GM18951 (cell line): ENCODE results near the gene EHMT1.

ENCODE experiments used
- POLR2A ChIP-seq: IDR thresholded peaks from 4 replicates; pipeline ENCODE4 v1.6.1; 2011; ENCODE audit warnings: mild to moderate bottlenecking; ENCODE audit not compliant: insufficient read length, insufficient read depth; ENCODE audit errors: extremely low read depth
- in situ Hi-C: fragments of 300-500 bp; cut with MboI; formaldehyde crosslinking; loops from one replicate; pipeline ENCODE4 v1.12.0; 2022; ENCODE audit warnings: low sequenced_read_pairs, mixed read lengths, inconsistent platforms; ENCODE audit not compliant: unreplicated experiment

Gene EHMT1

DNA sequence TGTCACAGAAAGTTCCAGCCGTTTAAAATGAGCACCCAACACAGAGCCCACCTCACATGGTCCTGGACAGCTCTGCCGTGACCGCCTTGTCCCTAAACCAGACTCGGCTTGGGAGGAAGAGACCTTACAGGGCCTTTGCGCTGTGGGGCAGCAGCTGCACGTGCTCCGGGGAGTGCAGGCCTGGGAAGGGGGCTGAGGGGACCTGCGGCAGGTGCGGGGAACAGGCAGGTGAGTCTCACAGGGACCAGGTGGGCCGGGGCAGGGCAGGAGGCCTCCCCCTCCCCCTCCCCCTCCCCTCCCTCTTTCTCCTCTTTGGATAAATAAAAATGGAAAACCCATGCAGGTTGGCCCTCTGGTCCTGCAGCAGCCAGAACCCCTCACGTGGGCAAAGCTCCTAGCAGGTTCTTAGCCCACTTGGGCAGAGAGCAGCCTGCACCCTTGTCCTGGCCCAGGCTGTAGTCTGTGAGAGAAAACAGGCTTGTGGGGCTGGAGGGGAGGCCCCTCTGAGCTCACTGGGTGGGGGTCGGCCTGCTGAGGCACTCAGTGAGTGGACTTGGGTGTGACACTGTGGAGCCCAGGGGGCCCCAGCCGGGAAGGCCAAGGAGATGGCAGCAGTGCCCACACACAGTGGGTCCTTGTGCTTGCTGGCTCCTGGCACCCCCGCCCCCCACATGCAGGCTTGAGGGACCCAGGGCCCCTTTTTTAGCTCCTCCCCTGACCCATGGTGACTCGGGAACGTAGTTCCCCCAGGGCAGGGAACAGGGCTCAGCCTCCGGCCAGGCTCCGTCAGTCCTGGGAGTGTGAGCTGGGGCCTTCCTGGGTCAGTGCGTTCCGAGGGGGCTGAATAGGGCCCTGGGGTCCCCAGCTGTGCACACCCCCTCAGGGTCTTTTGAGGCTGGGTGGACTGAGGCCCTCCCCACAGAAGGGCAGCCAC lies 218.8 kb downstream of the EHMT1 start:
- in situ Hi-C loops: no loop called here
- no peak for TF ChIP-seq POLR2A

DNA sequence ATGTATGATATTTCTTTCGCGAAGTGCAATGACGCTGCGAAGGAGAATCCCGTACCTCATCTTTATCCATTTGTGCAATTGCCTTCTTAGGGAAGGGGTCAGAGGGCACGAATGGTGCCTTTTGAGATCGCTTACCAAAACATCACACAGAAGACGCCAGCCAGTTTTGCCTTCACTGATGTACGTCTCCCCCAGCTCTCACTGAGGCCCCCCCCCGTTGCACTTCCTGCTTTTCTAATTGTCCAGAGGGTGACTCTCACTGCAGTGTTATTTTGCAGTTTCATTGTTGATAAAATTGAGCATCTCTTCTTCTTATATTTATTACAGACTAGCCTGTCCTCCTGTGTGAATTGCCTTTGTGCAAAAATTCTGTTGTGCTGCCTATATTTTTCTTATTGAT lies 219.8 kb downstream of the EHMT1 start:
- in situ Hi-C loops: no loop called here
- TF ChIP-seq POLR2A: no peak

DNA sequence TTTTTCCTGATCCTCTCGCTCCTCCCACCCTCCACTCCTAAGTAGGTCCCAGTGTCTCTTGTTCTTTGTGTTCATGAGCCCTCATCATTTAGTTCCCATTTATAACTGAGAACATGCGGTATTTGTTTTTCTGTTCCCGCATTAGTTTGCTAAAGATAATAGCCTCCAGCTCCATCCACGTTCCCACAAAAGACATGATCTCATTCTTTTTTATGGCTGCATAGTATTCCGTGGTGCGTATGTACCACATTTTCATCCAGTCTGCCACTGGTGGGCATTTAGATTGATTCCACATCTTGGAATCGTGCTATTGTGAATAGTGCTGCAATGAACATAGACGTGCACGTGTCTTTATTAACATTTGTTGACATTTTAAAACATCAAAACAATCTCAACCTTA lies 224.6 kb downstream of the EHMT1 start:
- in situ Hi-C loops: no loop called here
- TF ChIP-seq POLR2A: no peak

DNA sequence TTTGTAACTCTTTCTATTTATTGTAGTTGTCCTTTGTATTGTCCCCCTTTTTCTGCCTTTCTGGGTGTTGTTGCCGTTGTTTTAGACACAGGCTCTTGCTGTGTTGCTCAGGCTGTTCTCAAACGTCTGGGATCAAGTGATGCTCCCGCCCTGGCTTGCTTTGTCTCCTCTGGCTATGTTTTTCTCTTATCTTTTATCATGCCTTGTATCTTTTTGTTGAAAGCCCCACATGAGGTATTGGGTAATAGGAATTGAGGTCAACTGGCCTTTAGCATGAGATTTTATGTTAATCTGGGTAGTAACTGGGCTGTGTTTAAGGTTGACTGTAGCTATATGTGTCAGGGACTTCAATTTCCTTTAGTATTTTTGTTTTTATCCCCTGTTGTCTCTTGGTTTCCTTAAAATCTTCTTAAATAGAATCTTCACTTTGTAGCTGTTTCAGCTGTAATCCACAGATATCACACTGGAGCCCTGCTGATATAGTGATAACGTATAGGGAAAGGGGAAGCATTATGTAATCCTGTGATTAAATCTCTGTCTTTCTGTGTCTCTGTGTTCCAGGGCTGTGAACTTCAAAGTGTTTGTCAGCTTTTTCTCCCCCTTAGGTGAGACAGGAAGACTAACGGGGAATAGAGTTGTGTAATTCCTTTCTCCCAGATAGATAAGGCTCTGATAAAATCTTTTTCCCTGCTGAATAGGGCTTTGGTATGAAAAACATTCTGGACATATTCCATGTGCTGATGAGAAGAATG lies 232.9 kb downstream of the EHMT1 start:
- no peak for TF ChIP-seq POLR2A
- in situ Hi-C loops: no loop called here

DNA sequence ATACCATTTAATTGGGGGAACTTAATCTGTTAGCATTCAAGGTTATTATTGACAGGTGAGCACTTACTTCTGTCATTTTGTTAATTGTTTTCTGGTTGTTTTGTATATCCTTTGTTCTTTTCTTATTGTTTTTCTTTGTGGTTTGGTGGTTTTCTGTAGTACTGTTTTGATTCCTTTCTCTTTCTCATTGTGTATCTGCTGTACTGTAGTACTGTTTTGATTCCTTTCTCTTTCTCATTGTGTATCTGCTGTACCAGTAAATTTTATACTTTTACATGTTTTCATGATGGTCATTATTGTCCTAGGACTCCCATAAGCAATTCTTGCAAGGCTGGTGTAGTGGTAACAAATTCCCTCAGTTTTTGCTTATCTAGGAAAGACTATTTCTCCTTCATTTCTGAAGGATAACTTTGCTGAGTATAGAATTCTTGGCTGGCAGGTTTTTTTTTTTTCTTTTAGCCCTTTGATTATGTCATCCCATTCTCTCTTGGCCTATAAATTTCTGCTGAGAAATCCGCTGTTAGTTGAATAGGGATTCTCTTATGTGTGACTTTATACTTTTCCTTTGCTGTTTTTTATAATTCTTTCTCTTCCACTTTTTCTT lies 234.7 kb downstream of the EHMT1 start:
- no peak for TF ChIP-seq POLR2A
- in situ Hi-C loops: no loop called here

DNA sequence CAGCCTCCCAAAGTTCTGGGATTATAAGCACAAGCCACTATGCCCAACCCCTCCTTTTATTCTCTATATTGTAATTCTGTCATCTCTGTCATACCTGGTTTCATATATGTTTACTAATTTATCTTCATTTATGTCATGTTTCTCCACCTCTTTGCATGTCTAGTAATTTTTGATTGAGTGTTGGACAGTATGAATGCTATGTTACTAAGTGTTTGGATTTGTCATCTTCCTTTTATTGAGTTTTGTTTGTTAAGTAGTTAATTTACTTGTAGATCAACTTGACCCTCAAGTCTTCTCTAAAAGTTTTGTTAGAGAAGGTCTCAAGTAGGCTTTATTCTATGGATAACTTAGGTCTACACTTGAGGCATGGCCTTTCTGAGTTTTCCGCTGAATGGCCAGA lies 241.6 kb downstream of the EHMT1 start:
- in situ Hi-C loops: no loop called here
- no peak for TF ChIP-seq POLR2A

DNA sequence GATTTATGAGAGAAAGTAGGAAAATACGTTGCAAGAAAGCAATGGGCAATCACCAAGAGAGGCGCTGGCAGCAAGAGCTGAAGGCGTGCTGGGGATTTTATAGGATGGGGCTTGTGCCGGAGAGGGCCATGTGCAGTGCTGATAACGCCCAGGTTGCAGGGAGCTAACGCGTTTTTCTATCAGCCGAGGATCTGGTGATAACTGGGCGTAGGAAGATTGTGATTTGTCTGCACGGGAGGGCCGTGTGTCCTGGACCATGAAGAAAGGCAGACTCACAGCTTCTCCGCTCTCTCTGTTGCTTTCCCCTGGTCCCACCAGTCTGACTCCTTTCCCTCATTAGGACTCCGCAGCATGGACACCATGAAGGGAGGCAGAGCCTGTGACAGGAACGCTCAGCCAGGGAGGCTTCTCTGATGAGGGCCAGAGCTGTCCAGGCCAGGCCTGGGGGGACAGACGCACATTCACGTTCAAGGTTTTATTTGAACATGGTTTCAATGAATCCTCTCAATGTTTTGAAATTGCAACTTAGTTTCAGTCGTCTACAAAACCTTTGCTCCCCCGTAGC lies 246.9 kb downstream of the EHMT1 start:
- in situ Hi-C loops: no loop called here

DNA sequence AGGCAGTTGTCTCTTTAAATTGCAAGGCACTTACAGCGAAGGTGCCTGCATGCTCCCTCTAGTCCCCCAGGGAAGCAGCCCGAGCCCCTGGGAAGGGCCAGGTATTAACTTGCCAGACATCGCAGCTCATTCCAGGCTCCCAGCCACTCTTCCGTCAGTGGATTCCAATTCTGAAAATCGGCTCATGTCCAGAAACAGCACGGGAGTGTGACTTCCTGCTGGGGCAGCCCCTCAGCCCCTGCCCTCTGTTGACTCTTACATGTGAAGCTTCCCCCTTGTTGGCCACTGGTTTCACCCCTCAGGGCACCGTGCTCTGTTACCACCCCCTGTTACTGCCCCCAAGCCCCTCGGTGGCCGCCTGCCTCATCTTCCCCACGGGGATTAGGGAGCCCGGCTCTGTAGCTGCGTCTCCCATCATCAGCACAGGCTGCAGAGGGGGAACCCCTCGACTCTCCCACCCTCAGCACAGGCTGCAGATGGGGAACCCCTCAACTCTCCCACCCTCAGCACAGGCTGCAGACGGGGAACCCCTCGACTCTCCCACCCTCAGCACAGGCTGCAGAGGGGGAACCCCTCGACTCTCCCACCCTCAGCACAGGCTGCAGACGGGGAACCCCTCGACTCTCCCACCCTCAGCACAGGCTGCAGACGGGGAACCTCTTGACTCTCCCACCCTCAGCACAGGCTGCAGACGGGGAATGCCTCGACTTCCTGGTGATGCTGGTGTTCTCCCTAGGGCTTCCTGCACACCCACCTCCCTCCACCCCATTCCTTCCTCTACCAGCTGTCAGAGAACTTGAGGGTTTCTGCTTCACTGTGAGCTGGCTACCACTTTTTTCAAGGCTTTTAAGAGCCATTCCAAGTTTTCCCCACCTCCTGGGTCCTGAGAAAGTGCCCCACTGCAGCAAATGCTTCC lies 247.7 kb downstream of the EHMT1 start:
- TF ChIP-seq POLR2A: no peak
- in situ Hi-C loops: no loop called here

More for the DNA sequence above, 246.9 kb downstream of the EHMT1 start:
- no peak for TF ChIP-seq POLR2A

DNA sequence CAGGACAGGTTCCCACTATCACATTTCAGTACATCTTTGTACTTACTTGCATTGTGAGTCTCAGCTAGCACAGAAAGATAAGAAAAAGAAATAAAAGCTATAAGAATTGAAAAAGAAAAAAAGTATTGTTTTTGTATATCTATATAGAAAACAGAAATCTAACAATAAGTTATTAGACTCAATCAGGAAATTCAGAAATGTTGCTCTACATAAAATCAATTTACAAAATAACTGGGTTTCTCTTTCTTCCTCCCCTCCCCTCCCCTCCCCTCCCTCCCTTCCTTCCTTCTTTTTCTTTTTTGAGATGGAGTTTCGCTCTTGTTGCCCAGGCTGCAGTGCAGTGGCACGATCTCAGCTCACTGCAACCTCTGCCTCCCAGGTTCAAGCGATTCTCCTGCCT lies 251.6 kb downstream of the EHMT1 start:
- in situ Hi-C loops: no loop called here
- TF ChIP-seq POLR2A: no peak

DNA sequence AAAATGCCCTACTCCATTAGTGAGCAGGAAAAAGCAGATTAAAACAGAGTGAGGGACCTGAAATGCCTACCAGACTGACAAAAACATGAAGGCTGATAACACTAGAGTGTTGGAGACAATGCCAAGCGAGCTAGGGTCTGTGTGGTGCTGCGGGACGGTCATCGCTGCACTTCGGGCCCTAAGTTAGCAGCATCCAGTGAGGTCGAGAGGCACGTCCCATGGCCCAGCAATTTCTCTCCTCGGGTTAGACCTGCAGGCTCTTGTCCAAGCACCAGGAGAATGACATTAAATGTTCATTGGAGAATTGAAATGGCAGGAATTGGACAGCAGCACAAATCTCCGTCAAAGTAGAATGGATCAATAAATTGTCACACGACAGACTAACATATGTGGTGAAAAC lies 253.5 kb downstream of the EHMT1 start:
- TF ChIP-seq POLR2A: no peak
- in situ Hi-C loops: no loop called here

DNA sequence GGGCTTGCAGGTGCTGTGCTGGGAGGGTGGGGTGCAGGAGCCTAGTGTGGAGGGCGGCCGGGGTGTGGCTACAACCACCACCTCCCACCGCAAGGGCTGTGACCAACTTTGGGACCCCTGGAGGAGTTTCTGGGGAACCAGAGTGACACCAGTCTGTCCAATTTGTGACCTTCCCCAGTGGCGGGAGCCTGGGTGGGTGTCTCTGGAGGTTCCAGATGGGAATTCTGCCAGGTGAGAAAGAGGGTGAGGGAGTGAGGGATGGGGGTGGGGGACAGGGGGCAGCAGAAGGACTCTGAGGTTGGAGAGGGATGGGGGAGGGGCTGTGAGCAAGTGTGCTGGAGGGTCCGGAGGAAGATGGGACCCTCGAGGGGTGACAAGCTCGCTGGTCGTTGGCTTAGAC lies 254.6 kb downstream of the EHMT1 start:
- in situ Hi-C loops: no loop called here
- TF ChIP-seq POLR2A: no peak

DNA sequence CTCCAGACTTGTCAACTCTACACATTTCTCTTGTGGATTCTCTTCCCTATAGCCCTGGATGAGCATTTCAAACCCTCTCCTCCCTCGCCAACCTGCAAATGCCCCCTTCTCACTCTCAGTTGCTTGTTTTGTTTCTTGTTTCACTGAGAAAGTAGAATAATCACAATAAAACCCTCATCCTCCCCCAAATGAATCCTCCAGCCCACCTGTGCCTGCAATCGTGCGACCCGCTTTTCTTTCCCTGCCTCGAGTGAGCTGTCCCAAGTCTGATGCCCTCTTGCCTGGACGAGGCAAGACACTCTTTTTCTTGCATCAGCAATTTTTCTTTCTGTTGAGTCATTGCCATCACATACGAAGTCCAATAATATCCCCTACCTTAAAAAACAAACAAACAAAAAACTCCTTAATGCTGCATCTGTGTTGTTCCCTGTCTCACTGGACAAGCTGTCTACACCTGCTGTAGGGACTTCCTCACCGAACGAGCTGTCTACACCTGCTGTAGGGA lies 255.1 kb downstream of the EHMT1 start:
- in situ Hi-C loops: no loop called here
- TF ChIP-seq POLR2A: no peak
